Islet of Langerhans (tissue), 1 donor: ENCODE results near the gene POLE.
"Not testable (repeated sequence)": the region's sequence is repeated elsewhere in the genome, so short reads cannot be mapped to it uniquely, and the experiment has no call there.

ENCODE experiments used
- FAIRE-seq: peaks from one replicate; lab custom pipeline; 2011; peaks lifted over from hg19 to GRCh38; lab: Jason Lieb, UNC

The POLE gene

DNA sequence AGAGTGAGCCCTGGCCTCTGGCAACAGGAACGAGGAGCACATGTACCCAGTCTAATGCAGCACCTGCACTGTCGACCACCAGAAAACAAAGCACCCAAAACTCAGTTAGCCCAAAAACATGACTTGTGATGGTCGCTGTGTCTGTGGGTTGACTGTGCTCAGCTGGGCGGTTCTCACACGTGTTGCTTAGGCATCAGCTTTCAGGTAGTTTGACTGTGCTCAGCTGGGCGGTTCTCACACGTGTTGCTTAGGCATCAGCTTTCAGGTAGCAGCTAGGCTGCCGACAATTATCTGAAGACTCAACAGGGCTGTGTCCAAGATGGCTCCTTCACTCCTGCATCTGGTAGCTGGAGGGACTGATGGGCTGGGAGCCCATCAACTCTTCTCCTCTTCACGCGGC, 75.5 kb downstream of the POLE start:
- FAIRE-seq, result no peak

- FAIRE-seq, result no peak
Observed at GRCh38 chr12:132610866-132611602, 76.1 kb downstream of the POLE start.

- FAIRE-seq, result no peak
Observed at GRCh38 chr12:132610051-132610759, 76.9 kb downstream of the POLE start, which contains the start of gene LRCOL1. Gene LRCOL1 (minus strand): TSS chr12:132610582. CDS start chr12:132606251, 4,331 bp downstream.

DNA sequence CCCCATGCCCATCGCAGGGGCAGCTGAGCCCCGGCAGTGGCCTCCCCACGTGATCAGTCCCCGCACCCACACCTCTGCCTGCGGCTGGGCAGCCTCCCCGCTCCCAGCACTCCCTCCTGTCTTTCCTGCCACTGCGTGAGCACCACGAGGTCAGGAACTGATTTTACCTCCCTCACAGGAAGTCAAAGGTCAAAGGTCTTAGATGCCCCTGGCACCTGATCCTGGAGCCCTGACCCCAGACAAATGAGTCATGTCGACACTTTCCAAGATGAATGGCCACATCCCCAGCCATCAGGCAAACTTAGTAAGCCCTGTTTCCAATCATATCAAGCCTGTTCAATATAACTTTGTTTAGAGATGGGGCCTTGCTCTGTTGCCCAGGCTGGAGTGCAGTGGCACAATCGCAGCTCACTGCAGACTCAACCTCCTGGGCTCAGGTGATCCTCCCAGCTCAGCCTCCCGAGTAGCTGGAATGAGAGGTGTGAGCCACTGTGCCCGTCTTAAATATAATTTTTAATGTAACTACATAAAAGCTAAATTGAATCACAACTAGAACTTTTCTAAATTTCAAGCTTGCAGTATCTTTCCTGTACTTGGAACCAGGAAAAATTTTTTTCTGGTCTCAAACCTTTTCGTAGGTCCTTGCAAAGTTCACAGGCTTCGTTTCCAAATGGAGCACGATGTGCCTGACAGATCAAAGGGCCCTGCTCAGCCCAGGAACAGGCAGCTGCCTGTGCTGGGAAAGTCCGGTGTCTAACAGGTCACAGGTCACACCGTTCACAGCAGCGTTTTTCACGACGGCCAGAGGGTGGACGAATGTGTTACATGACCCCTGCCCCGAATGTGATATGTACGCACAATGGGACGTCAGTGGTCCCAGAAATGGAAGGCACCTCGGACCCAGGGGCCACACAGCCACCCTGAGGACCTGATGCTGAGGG, 78.6 kb downstream of the POLE start:
- FAIRE-seq, result no peak

GRCh38 chr12:132606927-132607326, 80.2 kb downstream of the POLE start:
- no peak for FAIRE-seq

DNA sequence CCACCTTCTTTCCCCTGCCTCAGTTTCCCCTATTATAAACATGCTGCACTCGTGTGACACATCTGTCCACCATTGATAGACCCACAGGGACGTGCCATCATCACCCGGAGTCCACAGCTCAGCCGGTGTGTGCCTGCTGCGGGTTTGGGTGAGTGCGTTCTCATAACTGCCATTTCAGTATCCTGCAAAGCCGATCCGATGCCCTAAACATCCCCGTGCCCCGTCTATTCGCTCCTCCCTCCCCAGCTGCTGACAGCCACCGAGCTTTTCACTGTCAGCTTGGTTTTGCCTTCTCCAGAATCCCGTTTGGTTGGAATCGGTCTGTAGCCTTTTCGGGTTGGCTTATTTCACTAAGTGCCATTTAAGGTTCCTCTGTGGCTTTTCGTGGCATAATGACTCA, 80.7 kb downstream of the POLE start:
- no peak for FAIRE-seq

- no peak for FAIRE-seq
Observed at GRCh38 chr12:132605892-132606291, 81.2 kb downstream of the POLE start.

DNA sequence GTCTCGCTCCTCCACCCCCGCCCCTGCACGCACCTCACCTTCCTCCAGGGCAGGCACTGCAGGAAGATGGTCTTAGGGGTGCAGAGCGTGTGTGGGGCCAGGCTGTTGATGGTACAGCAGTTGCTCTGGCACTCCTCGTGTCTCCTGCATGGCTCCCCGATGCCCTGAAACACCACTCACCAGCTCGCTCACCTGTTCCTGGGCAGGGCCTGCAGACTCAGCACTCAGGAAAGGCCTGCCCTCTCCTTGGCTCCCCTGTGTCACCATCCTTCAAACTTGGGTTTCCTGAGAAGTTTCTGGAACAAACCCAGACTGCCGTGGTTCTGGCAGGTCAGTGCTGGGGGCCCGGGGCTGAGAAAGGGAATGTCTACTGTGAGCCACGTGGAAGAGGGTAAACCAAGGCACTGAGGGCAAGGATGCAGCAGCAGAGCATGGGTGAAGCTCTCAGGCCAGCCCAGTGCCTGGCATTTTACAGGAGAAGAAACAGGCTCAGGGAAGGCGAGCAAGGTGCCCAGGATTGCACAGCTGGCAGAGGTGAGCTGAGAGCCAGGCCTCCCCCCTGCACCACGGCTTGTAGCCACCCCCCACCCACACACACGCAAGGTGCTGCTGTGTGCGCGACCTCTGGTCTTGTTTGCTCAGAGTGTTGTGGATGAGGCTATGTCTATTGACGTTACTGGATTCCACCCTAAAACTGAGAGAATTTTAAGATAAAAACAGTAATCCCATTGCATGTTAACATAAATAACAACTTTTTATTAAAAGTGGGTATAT, 82.3 kb downstream of the POLE start:
- FAIRE-seq, result no peak

DNA sequence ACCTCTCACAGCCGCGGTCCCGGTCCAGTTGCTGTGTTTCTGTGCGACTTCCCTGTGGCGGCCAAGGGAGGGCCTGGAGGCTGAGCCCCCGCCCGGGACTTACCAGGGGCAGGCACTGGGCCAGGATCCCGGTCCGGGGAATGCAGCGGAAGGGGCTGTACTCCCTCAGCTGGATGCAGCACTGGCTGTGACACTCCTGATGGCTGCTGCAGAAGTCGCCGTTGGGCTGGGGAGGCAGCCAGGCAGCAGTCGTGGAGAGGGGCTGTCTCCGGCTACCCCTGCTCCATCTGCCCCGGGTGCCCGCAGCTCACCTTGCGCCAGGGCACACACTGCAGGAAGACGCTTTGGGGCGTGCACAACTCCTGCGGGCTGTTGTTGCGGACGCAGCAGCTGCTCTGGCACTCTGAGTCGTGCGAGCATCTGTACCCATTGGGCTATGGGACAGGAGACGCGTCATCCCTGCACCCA, 83.0 kb downstream of the POLE start:
- FAIRE-seq, result no peak

- FAIRE-seq, result no peak
Observed at GRCh38 chr12:132603240-132604150, 83.6 kb downstream of the POLE start.

- no peak for FAIRE-seq
Observed at GRCh38 chr12:132602572-132603239, 84.4 kb downstream of the POLE start.

DNA sequence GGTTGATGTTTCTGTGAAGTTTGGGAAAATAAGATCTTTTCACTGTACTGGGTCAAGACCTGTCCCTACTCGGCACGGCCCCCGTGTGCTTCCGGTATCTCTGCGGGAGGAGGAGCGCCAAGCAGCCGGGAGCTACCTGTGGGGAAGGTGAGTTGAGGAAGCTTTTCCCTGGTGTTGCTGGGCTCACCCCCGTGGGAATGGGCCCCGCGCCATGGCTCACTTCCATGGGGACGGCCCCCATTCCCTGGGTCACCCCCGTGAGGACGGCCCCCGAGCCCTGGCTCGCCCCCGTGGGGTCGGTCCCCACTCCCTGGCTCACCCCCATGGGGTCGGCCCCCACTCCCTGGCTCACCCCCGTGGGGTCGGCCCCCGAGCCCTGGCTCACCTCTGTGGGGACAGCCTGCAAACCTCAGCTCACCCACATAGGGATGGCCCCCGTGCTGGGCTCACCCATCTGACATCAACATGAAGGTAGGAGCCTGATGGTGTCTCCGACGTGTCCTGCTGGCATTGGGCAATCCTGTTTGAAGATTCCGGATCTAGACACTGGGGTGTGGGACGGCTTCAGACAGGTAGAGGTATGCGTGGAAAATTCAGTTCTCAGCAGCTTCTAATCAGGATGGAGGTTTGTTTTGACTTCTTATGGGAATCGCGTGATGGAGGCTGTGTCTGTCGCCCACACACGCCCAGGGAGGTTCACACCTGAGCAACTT, 85.8 kb downstream of the POLE start:
- FAIRE-seq, result no peak

- FAIRE-seq, result no peak
Observed at GRCh38 chr12:132600048-132601032, 86.8 kb downstream of the POLE start.

- FAIRE-seq, result not testable (repeated sequence)
Observed at GRCh38 chr12:132599502-132599901, 87.6 kb downstream of the POLE start.

DNA sequence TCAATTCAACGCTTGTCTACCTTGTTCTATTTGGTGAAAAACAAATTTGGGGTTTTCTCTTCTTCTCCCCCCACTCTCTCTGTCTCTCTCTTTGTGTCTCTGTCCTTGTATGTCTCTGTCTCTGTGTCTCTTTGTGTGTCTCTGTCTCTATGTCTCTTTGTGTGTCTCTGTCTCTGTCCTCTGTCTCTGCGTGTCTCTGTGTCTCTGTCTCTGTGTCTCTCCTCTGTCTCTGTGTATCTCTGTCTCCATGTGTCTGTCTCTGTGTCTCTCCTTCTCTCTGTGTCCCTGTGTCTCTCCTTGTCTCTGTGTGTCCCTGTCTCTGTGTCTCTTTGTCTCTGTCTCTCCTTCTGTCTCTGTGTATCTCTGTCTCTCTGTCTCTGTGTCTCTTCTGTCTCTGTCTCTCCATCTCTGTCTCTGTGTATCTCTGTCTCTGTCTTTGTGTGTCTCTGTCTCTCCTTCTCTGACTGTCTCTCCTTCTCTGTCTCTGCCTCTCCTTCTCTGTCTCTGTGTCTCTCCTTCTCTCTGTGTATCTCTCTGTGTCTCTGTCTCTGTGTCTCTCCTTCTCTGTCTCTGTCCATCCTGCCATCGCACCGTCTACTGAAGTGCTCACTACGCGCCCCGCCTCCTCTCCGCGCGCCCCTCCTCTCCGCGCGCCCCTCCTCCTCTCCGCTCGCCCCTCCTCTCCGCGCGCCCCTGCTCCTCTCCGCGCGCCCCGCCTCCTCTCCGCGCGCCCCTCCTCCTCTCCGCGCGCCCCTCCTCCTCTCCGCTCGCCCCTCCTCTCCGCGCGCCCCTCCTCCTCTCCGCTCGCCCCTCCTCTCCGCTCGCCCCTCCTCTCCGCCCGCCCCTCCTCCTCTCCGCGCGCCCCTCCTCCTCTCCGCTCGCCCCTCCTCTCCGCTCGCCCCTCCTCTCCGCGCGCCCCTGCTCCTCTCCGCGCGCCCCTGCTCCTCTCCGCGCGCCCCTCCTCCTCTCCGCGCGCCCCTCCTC, 89.5 kb downstream of the POLE start:
- FAIRE-seq, result no peak

DNA sequence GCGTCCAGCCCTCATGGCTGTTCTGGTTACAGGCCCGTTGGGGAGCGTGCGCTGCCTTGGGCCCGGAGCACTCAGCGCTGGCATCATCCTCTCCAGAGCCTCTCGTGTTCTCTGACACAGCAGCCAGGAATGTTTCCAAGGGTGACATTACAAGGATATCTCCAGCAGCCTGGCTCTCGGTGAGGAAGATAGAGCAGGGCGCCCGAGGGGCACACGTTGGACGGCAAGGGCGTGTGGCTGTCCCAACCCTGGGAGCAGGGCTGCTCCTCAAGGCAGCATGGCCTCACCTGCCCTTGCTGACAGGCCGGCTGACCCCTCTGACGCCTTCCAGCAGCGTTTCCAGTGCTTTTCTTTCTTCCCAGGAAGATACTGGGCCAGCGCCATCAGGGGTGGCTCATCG, 91.1 kb downstream of the POLE start:
- FAIRE-seq, result no peak

GRCh38 chr12:132595183-132595582, 92.0 kb downstream of the POLE start:
- no peak for FAIRE-seq
